COLO668 (cell line): ENCODE measurements around the gene MAP2K3.

Source experiments
- DNase-seq: peaks from one replicate; lab custom pipeline; 2025; ENCODE audit not compliant: unreplicated experiment; lab: John Stamatoyannopoulos, UW

Gene MAP2K3

GRCh38 chr17:21252796-21253645 lies 31.5 kb upstream of the MAP2K3 start, which contains the start of gene NATD1:
TSS of gene NATD1 (minus strand) at chr17:21253410. CDS start at chr17:21253264, 146 bp downstream.
- peak; percentile 72 for DNase-seq

DNA sequence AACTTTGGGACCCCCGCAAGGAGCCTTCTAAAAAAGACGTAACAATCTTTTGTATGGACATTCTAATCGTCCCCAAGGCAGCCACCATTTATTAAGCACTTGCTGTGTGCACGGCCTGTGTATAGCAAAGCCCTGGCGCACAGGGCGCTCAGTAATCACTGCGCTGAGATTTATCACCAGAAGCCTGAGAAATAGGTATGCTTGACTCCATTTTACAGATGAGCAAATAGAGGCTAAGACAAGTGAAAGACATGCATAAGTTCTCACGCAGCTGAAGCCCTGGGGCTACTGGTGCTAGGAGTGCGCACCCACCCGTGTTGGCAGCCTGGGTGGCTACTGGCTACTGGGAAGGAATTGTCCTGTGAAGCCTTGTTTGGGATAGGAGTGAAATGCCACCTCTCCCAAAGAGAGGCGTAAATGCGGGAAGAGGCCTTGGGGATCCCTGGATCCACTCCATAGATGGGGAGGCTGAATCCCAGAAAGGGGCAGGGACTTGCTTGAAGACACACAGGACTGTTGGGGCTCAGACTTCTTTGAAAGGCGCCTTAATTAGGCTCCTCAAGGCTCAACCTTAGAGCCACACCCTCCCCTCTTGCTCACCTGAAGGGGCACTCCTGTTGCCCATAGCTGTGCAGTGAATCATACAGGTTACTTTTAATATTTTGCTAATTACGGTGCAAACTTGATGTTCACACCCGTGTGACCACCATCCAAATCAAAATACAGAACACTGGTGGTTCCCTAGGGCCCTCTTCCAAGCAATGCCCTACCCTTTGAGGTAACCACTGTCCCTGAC lies 30.7 kb upstream of the MAP2K3 start:
- DNase-seq, result no peak

GRCh38 chr17:21258593-21258992 lies 25.9 kb upstream of the MAP2K3 start:
- DNase-seq, result no peak

DNA sequence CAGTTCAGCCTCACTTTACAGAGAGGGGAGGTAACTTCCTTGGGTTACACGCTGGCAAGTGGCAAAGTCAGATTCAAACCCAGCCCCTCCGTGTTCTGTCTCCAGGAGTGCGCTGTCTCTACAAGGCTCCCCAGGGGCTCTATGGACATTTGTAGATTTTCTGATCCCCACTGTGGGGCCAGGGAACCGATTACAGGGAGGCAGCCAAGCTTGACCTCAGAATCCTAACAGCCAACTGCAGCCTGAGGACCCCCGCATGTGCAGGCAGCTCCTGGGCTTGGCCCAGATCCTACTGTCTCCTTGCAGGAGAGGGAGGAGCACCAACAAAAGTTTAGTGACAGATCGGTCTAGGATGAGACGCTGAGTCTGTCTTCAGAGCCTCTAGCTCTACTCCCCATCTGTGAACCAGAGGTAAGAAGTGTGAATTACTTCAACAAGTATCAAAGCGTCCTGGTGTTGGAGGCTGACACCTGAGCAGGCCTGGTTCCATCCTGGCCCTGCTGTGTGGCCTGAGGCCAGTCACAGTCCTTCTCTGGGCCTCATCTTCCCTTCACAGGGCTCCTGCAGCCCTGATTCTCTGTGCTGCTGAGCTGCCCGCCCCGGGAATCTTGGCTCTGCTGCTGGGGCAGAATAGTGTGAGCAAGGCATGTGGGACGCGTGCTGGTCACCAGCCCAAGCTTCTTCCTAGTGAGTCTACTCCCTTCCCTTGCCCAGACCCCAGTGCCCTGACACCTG lies 22.1 kb upstream of the MAP2K3 start:
- DNase-seq, result no peak

- no peak for DNase-seq
Observed at GRCh38 chr17:21263376-21263775, 21.1 kb upstream of the MAP2K3 start.

GRCh38 chr17:21268596-21269188 lies 15.8 kb upstream of the MAP2K3 start:
- DNase-seq, result no peak

- no peak for DNase-seq
Observed at GRCh38 chr17:21269394-21269793, 15.1 kb upstream of the MAP2K3 start.

DNA sequence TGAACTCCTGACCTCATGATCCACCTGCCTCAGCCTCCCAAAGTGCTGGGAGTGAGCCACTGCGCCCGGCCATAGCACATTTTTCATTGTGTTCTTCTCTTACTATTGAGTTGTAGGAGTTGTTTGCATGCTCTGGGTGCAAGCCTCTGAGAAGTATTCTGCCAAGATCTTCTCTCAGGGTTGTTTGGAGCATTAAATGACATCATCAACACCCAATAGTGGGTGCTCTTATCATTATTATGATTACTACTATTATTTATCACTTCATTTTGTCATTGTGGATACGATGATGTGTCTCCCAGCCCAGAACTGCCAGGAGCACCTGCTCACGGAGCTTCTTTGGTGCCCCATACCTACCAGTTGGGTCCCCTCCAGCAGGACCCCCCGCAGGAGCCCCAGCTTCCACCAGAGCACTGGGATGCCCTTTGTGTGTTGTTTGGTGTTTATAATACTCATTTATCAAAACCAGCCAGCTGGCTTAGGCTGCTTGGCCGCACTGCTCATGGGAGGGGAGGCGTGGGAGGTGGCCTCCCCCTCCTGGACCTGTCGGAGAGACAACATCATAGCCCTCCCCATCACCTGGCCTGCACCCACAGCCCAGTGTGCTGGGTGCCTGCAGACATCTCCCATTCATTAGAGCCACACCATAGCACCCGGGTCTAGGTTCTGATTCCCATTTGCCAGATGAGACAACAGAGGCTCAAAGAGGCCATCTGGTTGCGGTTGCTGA lies 12.9 kb upstream of the MAP2K3 start:
- no peak for DNase-seq

DNA sequence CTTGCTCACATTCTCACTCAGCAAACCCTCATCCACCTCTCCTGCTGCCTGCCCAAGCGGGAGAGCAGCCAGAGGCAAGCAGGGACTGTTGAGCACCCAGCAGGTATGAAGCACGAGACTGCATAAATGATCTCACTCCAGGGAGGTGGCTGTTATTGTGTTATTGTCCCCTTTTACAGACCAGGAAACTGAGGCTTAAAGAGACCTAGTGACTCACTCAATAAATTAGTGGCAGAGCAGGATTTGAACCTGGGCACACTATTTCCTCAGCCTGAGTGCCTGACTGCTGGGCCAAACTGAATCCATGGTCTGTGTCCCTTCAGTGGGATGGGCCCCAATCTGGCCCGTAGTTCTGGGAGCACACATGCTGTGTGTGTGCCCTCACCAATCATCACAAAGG lies 12.3 kb upstream of the MAP2K3 start:
- no peak for DNase-seq

DNA sequence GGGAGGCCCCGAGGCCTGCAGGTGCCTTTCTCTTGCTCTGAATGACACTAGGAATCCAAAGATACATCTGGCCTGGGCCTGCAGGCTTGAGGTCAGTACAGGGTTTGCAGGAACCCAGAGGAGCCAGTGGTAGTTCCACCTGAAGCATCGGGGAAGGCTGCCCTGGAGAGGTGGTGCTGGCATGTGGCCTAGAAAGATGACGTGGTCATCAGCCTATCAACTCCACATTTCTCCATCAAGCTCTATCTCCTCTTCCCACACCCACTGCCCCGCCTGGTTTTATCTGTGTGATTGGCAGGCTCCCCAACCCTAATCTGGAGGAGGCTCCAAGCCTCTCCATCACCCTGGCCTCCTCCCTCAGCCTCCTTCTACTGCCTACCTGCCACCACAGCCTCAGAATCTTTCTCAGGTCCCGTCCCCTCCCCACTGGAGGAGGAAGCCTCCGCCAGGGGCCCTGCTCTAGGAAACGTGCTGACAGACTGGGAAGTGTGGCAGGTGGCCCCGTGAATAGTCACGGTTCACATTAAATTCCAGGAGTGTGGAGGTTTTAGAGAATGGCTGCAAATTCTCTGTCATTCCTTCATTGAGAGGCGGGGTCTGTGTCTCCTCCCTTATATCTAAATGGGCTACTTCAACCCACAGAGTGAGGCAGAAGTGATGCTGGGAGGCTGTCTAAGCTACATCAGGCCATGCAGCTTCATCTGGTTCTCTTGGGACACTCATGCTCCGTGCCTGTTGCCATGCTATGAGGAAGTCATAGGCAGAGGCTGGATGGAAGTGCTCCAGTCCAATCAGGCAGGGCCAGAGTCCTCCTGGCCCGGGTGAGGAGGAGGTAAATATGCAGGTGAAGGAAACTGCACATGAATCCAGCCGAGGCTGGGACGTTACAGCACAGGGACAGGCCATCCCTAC lies 11.4 kb upstream of the MAP2K3 start:
- no peak for DNase-seq

DNA sequence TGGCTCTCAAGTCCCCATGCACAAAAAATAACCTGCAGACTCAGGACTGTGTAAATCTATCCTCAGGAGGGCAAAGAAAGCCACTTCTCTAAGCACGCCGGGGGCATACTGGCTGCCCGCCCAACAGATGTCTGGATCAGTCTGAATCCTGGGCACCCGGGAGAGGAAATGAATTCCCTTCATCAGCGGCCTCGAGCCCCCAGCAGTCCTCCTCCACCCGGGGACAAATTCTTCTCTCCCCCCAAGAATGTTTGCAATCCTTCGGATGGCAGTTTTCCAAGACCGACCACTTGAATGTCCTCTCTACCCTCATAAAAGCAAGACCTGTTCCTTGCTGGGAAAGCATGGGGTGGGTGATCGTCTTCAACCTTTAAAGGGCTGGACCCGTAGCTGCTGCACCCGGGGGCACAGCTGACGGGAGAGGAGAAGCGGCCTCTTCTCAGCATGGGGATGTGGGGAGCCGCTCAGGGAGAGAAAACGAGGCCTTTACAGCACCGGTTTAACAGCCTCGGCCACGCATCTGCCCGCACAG lies 9.4 kb upstream of the MAP2K3 start:
- no peak for DNase-seq

- peak; percentile 83 for DNase-seq
Observed at GRCh38 chr17:21275579-21276263, 8.8 kb upstream of the MAP2K3 start.

DNA sequence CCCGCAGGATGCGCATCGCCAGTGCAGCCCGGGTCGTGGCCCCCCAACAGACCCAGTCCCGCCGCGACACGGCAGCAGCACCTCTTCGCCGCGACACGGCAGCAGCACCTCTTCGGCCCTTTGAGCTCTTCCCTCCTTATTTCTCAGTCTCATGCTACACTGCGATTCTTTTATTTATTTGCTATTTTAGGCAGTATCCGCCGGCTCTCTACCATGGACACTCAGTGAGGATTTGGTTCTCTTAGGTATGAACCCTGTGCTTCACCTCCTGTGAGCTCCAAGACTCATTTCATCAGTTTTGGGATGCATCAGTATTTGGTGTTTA lies 8.3 kb upstream of the MAP2K3 start:
- DNase-seq, result no peak

DNA sequence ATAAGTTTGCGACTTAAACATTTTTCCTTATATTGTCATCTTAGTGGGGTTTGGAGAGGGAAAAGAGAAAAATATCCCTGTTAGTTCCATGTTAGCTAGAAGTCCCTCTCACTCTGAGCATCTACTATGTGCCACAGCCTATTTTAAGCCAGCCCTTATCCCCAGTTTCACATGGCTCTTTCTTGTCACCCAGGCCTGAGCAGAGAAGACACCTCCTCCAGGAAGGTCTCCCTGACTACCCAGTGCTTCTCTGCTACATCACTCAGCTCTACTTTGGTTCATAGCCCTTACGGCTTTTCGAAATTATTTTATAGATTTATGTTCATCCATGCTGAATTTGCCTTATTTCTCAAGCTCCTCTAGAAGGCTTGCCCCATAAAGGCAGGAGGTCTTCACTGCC lies 7.2 kb upstream of the MAP2K3 start:
- no peak for DNase-seq

DNA sequence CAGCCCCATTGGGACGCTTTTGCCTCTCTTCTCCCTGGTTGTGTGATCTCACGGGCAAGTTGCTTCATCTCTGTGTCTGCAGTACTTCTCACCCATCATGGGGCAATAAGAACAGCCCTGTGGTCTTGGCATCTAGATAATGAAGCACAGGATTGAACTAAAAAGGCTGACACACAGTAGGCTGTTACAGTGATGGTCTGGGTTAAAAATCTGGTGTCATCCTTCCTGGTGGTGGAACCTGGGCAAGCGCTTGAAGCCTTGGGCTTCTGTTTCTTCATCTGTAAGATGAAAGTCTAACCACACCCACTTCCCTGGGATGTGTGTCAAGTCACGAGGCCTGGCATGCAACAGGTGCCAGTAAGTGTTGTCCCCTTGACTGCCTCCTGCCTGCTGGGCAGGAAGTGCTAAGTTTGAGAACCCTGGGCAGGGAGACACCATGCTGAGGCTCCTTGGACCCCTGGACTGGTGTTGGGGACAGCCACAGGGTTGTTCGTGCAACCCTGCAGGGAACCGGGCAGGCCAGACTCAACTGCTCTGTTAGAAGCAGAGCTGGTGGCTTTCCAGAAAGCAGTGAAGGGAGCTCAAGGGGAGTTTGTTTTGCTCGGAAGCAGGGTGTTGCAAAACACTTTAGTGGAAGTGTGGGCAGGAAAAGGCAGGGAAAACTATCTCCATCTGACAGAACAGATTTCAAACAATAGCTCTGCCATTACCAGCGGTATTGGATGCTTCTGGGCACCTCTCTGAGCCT lies 5.9 kb upstream of the MAP2K3 start:
- DNase-seq, result no peak

- DNase-seq, result no peak
Observed at GRCh38 chr17:21279198-21279535, 5.3 kb upstream of the MAP2K3 start.

DNA sequence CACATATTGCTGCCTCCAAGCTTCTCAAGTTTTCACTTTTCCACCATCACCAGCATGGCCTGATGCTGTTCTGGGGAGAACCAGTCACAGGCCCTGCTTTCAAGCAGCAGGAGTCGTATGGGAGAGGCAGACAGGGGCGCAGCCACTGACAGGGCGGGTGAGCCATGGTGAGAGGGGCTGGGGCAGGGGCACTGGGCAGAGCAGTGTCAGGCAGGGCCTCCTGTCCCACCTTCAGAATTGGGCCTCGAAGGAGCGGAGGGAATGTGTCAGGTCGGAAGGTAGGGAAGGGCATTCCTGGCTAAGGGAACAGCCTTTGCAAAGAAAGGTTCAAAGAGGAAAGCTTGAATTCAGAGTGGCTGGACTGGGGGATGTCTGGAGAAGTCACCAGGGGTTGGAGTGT lies 4.9 kb upstream of the MAP2K3 start:
- DNase-seq, result no peak

DNA sequence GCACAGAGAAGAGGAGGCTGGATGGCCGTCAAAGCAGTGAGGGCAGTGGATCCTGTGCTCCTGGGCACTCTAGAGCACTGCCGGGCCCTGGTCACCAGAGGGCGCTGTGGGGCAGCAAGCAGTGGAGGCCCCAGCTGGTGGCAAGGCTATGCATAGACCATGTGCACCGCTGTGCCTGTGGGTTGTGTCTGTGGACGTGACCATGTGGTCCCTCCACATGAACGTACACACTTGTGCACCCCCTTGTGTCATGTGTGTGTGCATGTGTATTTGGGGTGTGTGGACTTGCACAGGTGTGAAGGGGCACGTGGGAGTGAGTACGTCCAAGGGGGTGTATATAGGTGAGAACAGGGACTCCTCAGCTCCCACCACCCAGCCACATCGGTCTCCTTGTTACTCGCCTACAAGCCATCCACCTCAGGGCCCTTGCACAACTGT lies 4.4 kb upstream of the MAP2K3 start:
- DNase-seq, result peak; percentile 72
